Stimulated activated CD4-positive, alpha-beta T cell treated with anti-CD3 and anti-CD28 coated beads, Interleukin-15, amount 100 ng/mL, for 1 hour (primary cell): ENCODE data around the gene MEGF6.

ENCODE experiments used
- DNase-seq, 2 donors: peaks; one replicate each; pipeline ENCODE4 v3.0.0-alpha.2; 2020; ENCODE audit warnings: low read depth in 1 of 2, low spot score in 1 of 2

MEGF6 gene

DNA sequence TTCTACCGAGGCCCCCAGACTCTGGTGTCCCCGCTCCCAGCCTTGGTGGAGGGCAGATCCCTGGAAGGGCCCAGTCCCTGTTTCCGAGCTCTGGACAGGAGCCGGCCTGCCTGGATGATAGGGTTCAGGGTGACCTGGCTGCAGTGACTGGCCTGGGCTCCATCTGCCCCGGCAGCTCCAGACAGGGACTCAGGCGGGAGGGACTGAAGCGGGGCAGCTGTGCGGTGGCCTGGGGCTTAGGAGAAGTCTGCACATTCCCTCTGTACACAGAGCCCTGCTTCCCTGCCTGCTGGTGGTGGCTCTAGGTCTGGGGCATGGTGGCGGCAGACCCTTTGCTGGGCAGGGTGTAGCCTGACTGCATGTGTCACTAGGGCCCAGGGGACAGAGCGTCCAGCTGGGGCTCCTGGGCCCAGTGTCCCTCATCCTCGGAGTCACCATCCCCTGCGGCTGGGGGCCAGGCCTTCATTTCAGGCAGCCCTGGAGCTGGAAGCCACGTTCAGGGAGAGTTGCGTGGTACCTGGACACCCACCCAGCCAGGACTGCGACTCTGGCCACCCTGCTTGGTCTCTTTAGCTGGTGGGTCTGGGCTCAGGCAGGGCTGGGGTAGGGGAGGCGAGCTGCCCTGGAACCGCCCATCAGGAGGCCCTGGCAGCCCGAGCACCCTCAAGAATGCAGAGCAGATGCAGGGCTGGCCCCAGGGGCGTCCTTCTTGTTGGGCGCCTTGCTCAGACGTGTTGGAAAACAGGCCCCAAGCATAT, 147.2 kb downstream of the MEGF6 start:
- DNase-seq, result no peak

DNA sequence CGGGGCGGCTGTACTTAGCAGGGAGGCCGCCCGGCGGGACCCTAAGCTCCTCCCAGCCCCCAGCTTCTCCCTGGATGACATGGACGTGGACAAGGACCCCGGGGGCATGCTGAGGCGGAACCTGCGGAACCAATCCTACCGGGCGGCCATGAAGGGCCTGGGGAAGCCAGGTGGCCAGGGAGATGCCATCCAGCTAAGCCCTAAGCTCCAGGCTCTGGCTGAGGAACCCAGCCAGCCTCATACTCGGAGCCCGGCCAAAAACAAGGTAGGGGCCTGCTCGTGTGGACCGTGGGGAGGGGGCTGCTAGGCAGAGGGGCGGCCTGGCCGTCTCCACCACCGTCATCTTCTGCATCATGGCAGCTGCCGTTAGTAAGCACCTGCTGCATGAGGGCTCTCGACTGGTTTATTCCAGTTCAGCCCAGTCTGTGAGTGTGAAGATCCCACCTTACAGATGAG, 147.9 kb downstream of the MEGF6 start:
- no peak for DNase-seq

GRCh38 chr1:3463013-3463385, 148.3 kb downstream of the MEGF6 start:
- DNase-seq, result no peak

- DNase-seq, result no peak
Observed at GRCh38 chr1:3462356-3463012, 148.8 kb downstream of the MEGF6 start.

GRCh38 chr1:3461934-3462275, 149.4 kb downstream of the MEGF6 start:
- DNase-seq, result no peak

DNA sequence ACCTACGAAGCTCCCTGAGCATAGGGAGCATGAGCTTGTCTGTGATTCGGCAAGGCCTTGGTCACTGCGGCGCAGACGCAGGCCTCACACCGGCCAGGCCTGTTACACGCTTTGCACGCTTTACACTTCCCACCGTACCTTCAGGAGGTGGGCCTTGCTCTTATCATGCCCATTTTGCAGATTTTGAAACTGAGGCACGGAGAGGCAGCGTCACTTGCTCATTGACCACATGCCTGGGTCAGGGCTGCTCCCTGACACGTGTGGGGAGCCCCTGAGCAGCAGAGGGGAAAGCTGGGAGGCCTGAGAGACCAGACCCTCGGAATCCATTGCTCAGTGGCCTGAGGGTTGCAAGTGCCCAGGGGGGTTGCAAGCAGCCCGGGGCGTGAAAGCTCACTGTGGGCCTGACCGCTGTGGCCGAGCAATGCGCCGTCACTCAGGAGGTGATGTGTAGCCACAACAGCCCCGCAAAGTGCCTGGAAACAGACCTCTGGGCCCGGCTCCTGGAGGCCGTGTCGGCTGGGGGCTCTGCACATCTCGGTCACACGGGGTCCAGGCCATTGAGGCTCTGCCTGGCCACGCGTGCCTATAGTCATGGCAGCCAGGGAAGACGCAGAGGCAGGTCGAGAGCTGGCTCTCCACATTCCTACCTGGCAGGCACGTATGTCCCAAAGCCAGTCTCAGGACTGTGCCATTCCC, 149.9 kb downstream of the MEGF6 start:
- DNase-seq, result no peak

- no peak for DNase-seq
Observed at GRCh38 chr1:3460672-3461131, 150.6 kb downstream of the MEGF6 start.

DNA sequence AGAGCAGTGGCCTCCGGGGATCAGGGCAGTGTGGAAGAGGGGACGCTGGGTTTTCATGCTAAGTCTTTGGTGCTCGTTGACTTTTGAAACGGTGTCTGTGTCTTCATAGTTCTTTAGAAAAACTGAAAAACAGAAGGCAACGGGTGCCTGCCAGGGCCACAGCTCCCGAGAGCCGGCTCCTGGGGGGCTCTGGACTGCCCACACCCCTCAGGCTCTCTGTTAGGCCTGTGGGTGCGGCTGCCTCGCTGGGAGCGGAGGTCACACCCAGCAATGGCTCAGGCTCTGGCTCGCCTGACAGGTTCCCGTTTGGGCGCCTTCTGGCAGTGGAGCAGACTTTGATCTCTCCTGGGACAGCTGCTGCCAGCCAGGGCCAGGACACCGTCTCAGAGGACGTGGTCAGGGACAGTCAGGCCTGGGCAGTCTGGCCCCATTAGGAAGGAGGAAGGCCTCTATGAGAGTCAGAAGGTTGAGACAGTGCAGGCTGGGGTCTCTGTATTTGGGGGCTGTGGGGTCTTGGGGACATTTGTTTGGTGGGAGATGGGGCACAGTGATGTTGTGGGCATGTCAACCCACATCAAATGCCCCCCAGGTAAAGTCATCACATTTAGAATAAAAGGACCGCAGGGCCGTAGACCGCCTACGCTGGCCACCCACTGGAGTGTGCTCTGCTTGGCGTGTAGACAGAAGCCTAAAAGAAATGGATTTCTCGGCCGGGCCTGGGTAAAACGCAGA, 151.2 kb downstream of the MEGF6 start:
- no peak for DNase-seq

DNA sequence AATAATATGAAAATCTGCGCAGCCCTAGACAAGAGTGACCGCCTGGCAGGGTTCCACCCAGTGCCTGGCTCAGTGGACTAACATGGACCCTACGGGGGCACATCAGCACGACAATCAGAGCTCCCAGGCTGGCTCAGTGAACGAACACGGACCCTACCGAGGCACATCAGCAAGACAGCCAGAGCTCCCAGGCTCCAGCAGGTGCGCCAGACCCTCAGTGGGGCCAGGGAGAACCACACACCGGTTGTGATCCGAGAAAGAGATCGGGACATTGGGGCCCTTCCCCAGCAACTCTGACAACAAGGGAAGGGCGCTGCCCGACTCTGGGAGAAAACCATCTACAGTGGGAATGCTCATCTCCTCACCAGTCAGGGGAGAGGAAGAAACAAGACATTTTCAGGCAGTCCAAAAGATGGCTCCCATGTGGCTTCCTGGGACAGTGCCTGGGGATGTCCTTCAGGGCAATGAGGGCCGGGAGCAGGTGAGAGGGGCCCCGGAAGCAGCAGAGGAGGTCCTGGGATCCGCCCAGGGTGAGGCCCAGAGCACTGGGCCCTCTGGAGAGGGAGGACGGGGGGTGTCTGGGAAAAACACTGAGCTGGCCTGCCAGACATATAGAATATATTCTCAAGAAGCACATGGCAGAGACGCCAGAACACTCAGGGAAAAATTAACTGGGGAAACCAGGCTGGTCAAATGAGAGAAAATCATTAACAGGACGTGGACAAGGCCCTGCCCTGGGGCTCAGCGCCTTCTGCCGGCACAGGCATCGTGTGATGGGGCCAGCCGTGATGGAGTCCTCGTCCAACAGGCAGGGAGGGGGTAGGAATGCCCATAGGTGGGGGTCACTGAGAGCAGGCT, 152.0 kb downstream of the MEGF6 start:
- no peak for DNase-seq

GRCh38 chr1:3457910-3458883, 153.1 kb downstream of the MEGF6 start:
- no peak for DNase-seq

GRCh38 chr1:3456964-3457909, 154.1 kb downstream of the MEGF6 start:
- no peak for DNase-seq

GRCh38 chr1:3456449-3456963, 154.8 kb downstream of the MEGF6 start:
- DNase-seq, result no peak

- no peak for DNase-seq
Observed at GRCh38 chr1:3455670-3456448, 155.4 kb downstream of the MEGF6 start.

- no peak for DNase-seq
Observed at GRCh38 chr1:3454811-3455618, 156.3 kb downstream of the MEGF6 start.

- no peak for DNase-seq
Observed at GRCh38 chr1:3453891-3454810, 157.2 kb downstream of the MEGF6 start, which contains the start of gene ARHGEF16. TSS of gene ARHGEF16 (plus strand) at chr1:3454665. CDS start at chr1:3463085, 8,420 bp downstream.
